Cardiac septum (tissue), 1 donor: ENCODE data around the gene KNTC1. TPM values are rescaled to one million over a fixed set of nuclear protein-coding genes. Genes with fewer than 3 reads are reported as not detected.
"Not testable (repeated sequence)": the region's sequence is repeated elsewhere in the genome, so short reads cannot be mapped to it uniquely, and the experiment has no call there.

Experiments used
- DNase-seq: peaks from one replicate; pipeline ENCODE4 v3.0.0-alpha.2; 2020; ENCODE audit warnings: low spot score
- intact Hi-C: fragments of 100-400 bp; cut with DNase I; formaldehyde crosslinking; loops from one replicate; pipeline ENCODE4 v1.14.0; 2022
- total RNA-seq: library from RNA; stranded (reverse); fragmentation: NEBNext Ultra II Directional; extraction: Animal tissue kit (Norgen Biotek cat#: 25700); gene quantifications from one replicate; pipeline ENCODE4 v1.2.1, GENCODE V29; 2021
- donor health status: DM: no; HTN: no; CAD: no.

Gene KNTC1
- total RNA-seq, 1 donor from 2014 or later = 2.7 TPM

GRCh38 chr12:122505419-122506051 is 21.5 kb upstream of the KNTC1 start:
- intact Hi-C loops = no loop called here
- DNase-seq = no peak

- DNase-seq = no peak
- intact Hi-C loops = no loop called here
These were observed 20.6 kb upstream of the KNTC1 start for GRCh38 chr12:122506393-122506938.

- intact Hi-C loops = no loop called here
These were observed 18.9 kb upstream of the KNTC1 start for GRCh38 chr12:122508163-122508562.

GRCh38 chr12:122513028-122513427 is 14.0 kb upstream of the KNTC1 start:
- intact Hi-C loops, DNase-seq: not testable (repeated sequence)

More at GRCh38 chr12:122508163-122508562, 18.9 kb upstream of the KNTC1 start:
- DNase-seq = no peak

- DNase-seq = no peak
- intact Hi-C loops = no loop called here
These were observed 13.4 kb upstream of the KNTC1 start for GRCh38 chr12:122513660-122514059.

- DNase-seq = no peak
- intact Hi-C loops = no loop called here
These were observed 11.8 kb upstream of the KNTC1 start for GRCh38 chr12:122515275-122515674.

GRCh38 chr12:122516544-122517361 is 10.3 kb upstream of the KNTC1 start:
- intact Hi-C loops = no loop called here
- DNase-seq = no peak

- no peak for DNase-seq
- intact Hi-C loops = no loop called here
These were observed 9.2 kb upstream of the KNTC1 start for GRCh38 chr12:122517877-122518276.

GRCh38 chr12:122518908-122519307 is 8.1 kb upstream of the KNTC1 start:
- intact Hi-C loops = no loop called here
- no peak for DNase-seq

- intact Hi-C loops = no loop called here
- no peak for DNase-seq
These were observed 7.6 kb upstream of the KNTC1 start for GRCh38 chr12:122519418-122519817.

GRCh38 chr12:122520676-122521075 is 6.4 kb upstream of the KNTC1 start:
- intact Hi-C loops = no loop called here
- no peak for DNase-seq

- intact Hi-C loops = no loop called here
- DNase-seq = no peak
These were observed 3.8 kb upstream of the KNTC1 start for GRCh38 chr12:122523280-122523679.

- no peak for DNase-seq
- intact Hi-C loops = no loop called here
These were observed 3.0 kb upstream of the KNTC1 start for GRCh38 chr12:122523846-122524718.

GRCh38 chr12:122527478-122527944 is 462 bp downstream of the KNTC1 start:
- intact Hi-C loops = loop anchor here (1.0 to 5.0 kb wide), 2 partner anchors 27 to 225 kb away; partner anchors contain the start of genes DENR and ZCCHC8

GRCh38 chr12:122528582-122528981 is 1.5 kb downstream of the KNTC1 start:
- DNase-seq = no peak
- intact Hi-C loops = loop anchor here (5.0 kb wide), 1 partner anchor 224 kb away; the partner anchor contains the start of gene DENR

More at GRCh38 chr12:122527478-122527944, 462 bp downstream of the KNTC1 start:
- DNase-seq = no peak

- intact Hi-C loops = loop anchor here (5.0 kb wide), 1 partner anchor 223 kb away; the partner anchor contains the start of gene DENR
- DNase-seq = no peak
These were observed 1.9 kb downstream of the KNTC1 start for GRCh38 chr12:122528992-122529391.

- intact Hi-C loops = no loop called here
- no peak for DNase-seq
These were observed 6.8 kb downstream of the KNTC1 start for GRCh38 chr12:122533856-122534255.

- intact Hi-C loops = no loop called here
These were observed 10.0 kb downstream of the KNTC1 start for GRCh38 chr12:122537021-122537420.

GRCh38 chr12:122538496-122538895 is 11.4 kb downstream of the KNTC1 start:
- intact Hi-C loops = no loop called here

More at GRCh38 chr12:122537021-122537420, 10.0 kb downstream of the KNTC1 start:
- no peak for DNase-seq

More at GRCh38 chr12:122538496-122538895, 11.4 kb downstream of the KNTC1 start:
- no peak for DNase-seq
